AG10803 (cell line): ENCODE data around the gene KCNJ4.
"Not testable (repeated sequence)": the region's sequence is repeated elsewhere in the genome, so short reads cannot be mapped to it uniquely, and the experiment has no call there.

Experiments
- DNase-seq: peaks from one replicate; pipeline ENCODE4 v3.0.0; 2010; ENCODE audit warnings: low read depth
- H3K4me3 ChIP-seq: 2 replicates; pipeline ENCODE4 v1.5.1; 2011; ENCODE audit warnings: mild to moderate bottlenecking, low read length, control low read depth
- CTCF ChIP-seq: conservative IDR thresholded peaks from 2 replicates; pipeline ENCODE4 v1.5.1; 2011; ENCODE audit warnings: mild to moderate bottlenecking, low read length, control low read depth, inconsistent platforms

KCNJ4 gene

GRCh38 chr22:38383417-38383816 is 71.6 kb downstream of the KCNJ4 start:
- no peak for DNase-seq
- no peak overlapping the region for H3K4me3 ChIP-seq
- no peak for TF ChIP-seq CTCF

- H3K4me3 ChIP-seq, DNase-seq: not testable (repeated sequence)
These were observed 73.6 kb downstream of the KCNJ4 start for GRCh38 chr22:38381371-38381770.
